ENCODE results near the gene SEMA3F.

DNA sequence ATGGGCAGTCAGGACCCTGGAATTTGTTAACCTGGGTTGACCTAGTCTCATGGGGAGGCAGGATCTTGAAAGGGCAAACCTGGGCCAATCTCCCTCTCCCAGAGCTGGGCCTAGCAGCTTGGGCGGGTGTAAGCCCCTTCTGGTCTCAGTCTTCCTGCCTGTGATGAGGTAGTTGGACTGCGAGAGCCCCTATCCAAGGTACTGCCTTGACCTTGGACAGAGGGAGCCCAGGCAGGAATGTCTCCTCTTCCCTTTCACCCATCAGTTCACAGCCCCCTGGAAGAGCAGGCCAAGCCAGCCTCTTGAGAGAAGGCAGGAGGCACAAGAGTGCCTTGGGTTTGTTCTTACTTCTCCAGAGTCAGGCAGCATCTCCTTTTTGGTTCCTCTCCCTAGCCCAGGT, 24.7 kb upstream of the SEMA3F start:
- TF ChIP-seq, protein P1, sequence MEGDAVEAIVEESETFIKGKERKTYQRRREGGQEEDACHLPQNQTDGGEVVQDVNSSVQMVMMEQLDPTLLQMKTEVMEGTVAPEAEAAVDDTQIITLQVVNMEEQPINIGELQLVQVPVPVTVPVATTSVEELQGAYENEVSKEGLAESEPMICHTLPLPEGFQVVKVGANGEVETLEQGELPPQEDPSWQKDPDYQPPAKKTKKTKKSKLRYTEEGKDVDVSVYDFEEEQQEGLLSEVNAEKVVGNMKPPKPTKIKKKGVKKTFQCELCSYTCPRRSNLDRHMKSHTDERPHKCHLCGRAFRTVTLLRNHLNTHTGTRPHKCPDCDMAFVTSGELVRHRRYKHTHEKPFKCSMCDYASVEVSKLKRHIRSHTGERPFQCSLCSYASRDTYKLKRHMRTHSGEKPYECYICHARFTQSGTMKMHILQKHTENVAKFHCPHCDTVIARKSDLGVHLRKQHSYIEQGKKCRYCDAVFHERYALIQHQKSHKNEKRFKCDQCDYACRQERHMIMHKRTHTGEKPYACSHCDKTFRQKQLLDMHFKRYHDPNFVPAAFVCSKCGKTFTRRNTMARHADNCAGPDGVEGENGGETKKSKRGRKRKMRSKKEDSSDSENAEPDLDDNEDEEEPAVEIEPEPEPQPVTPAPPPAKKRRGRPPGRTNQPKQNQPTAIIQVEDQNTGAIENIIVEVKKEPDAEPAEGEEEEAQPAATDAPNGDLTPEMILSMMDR (IDR thresholded peaks at IDR 0.05) = no peak
- TF ChIP-seq POLR2A (IDR thresholded peaks at IDR 0.05; ENCODE audit: low read depth) (no peak), POLR2AphosphoS5 (IDR thresholded peaks at IDR 0.05) (no peak)
